Ishikawa (cell line): Measurements from ENCODE around the gene ABRACL.

Experiments used
- CEBPB ChIP-seq: IDR thresholded peaks from 2 replicates; pipeline ENCODE4 v1.6.1; 2012
- CREB1 ChIP-seq: IDR thresholded peaks from 2 replicates; pipeline ENCODE4 v1.6.1; 2012; ENCODE audit warnings: low read depth
- EGR1 ChIP-seq: IDR thresholded peaks from 2 replicates; pipeline ENCODE4 v1.6.1; 2012
- EP300 ChIP-seq: IDR thresholded peaks from 2 replicates; pipeline ENCODE4 v1.6.1; 2012; ENCODE audit warnings: borderline replicate concordance
- FOXM1 ChIP-seq: IDR thresholded peaks from 2 replicates; pipeline ENCODE4 v1.6.1; 2012; ENCODE audit warnings: low read depth, borderline replicate concordance
- MAX ChIP-seq: IDR thresholded peaks from 2 replicates; pipeline ENCODE4 v1.6.1; 2012
- NFIC ChIP-seq: IDR thresholded peaks from 2 replicates; pipeline ENCODE4 v1.6.1; 2012
- RAD21 ChIP-seq: IDR thresholded peaks from 2 replicates; pipeline ENCODE4 v1.6.1; 2012; ENCODE audit warnings: low read depth
- REST ChIP-seq: IDR thresholded peaks from 2 replicates; pipeline ENCODE4 v1.6.1; 2012; ENCODE audit warnings: low read depth, mild to moderate bottlenecking
- TAF1 ChIP-seq: IDR thresholded peaks from 2 replicates; pipeline ENCODE4 v1.6.1; 2012; ENCODE audit warnings: low read depth, mild to moderate bottlenecking
- TCF12 ChIP-seq: IDR thresholded peaks from 2 replicates; pipeline ENCODE4 v1.6.1; 2012; ENCODE audit warnings: low read depth
- TEAD4 ChIP-seq: IDR thresholded peaks from 2 replicates; pipeline ENCODE4 v1.6.1; 2012
- USF1 ChIP-seq: IDR thresholded peaks from 2 replicates; pipeline ENCODE4 v1.6.1; 2012
- YY1 ChIP-seq: IDR thresholded peaks from 2 replicates; pipeline ENCODE4 v1.6.1; 2012; ENCODE audit warnings: low read depth

GRCh38 chr6:139037490-139037889 lies 8.9 kb downstream of the ABRACL start:
- no peak for TF ChIP-seq TCF12
- TF ChIP-seq RAD21 = no peak
- TF ChIP-seq TAF1 = no peak
- no peak for TF ChIP-seq REST
- no peak for TF ChIP-seq USF1
- TF ChIP-seq TEAD4 = no peak
- TF ChIP-seq EGR1 = no peak
- TF ChIP-seq YY1 = no peak
- no peak for TF ChIP-seq CEBPB
- no peak for TF ChIP-seq CREB1
- no peak for TF ChIP-seq NFIC
- no peak for TF ChIP-seq MAX
- no peak for TF ChIP-seq EP300
- TF ChIP-seq FOXM1 = no peak
